Measurements from ENCODE around the gene TRPM6.
"Not testable (repeated sequence)": the region's sequence is repeated elsewhere in the genome, so short reads cannot be mapped to it uniquely, and the experiment has no call there.

TRPM6 gene

DNA sequence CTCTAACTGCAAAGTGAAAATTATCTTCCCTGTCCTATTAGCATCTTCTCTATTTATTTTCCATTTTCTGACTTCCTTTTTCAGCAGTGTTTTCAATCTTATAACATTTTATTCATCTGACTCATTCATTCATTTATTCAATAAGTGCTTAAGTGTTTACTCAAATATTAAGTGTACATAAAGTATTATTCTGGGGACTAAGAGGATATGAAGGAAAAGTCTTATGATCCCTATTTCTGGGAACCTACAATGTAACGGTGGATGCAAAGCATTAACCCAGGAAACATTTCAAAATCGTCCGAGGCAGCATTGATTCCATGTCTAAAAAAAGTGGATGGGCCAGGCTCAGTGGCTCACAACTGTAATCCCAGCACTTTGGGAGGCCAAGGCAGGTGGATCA is 19.4 kb upstream of the TRPM6 start:
- TF ChIP-seq, protein P1, sequence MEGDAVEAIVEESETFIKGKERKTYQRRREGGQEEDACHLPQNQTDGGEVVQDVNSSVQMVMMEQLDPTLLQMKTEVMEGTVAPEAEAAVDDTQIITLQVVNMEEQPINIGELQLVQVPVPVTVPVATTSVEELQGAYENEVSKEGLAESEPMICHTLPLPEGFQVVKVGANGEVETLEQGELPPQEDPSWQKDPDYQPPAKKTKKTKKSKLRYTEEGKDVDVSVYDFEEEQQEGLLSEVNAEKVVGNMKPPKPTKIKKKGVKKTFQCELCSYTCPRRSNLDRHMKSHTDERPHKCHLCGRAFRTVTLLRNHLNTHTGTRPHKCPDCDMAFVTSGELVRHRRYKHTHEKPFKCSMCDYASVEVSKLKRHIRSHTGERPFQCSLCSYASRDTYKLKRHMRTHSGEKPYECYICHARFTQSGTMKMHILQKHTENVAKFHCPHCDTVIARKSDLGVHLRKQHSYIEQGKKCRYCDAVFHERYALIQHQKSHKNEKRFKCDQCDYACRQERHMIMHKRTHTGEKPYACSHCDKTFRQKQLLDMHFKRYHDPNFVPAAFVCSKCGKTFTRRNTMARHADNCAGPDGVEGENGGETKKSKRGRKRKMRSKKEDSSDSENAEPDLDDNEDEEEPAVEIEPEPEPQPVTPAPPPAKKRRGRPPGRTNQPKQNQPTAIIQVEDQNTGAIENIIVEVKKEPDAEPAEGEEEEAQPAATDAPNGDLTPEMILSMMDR (IDR thresholded peaks at IDR 0.05; ENCODE audit: low read depth, low read length) = no peak
- in situ Hi-C loops (cut with HindIII; ENCODE audit: low sequenced_read_pairs) = no loop called here
- DNase-seq (ENCODE audit: low read depth, low spot score) = no peak
- no peak overlapping the region for H3K4me3 ChIP-seq (ENCODE audit: low read depth, low read length)

DNA sequence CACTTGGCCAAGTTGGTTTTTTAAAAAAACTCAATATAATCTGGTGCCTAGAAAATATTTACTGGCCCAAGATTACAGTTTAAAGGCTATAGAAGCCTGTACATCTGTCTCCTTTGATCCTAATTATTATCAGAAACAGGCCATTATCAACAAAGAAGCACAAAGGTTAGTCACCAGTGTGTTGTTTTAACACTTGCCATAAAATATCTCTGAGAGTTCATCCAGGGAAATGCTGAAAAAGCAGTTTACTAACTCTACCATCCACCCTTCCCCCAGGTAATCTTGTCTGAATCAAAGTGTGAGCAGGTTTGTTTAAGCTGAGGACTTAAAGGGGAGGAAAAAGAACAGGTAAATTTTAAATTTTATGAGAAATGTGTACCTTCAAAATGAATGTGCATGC is 13.3 kb upstream of the TRPM6 start:
- no peak overlapping the region for H3K4me3 ChIP-seq (ENCODE audit: low read depth, low read length)
- no peak for DNase-seq (ENCODE audit: low read depth, low spot score)
- TF ChIP-seq, protein P1 (IDR thresholded peaks at IDR 0.05; ENCODE audit: low read depth, low read length) = no peak
- in situ Hi-C loops (cut with HindIII; ENCODE audit: low sequenced_read_pairs) = no loop called here

DNA sequence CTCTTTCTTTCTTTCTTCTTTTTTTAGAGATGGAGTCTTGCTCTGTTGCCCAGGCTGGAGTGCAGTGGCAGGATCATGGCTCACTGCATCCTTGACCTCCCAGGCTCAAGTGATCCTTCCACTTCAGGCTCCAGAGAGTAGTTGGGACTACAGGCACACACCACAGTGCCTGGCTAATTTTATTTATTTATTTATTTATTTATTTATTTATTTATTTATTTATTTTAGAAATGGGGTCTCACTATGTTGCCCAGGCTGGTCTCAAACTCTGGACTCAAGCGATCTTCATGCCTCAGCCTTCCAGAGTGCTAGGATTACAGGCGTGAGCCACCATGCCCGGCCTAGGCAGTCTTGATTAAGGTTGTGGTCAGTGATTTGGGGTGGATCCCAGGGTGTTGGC is 728 bp upstream of the TRPM6 start:
- H3K4me3 ChIP-seq (ENCODE audit: low read depth, low read length); in situ Hi-C loops (cut with HindIII; ENCODE audit: low sequenced_read_pairs): not testable (repeated sequence)

DNA sequence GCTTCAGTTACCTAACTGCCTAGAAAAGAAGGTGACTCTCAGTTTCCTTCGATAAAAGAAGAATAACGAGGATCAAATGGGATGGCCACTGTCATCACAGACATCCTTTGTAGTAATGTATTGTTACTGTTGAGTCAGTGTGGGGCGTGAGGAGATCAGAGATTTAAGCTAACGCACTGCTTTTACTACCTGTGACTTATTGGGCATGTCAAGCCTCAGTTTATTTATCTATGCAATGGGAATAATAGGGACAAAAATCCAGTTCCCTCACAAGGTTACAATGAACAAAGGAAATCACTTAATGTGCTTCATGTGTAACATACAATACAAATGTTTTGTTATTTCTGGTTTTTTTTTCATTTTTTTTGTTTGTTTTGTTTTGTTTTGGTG is 255 bp upstream of the TRPM6 start:
- TF ChIP-seq, protein P1 (IDR thresholded peaks at IDR 0.05; ENCODE audit: low read depth, low read length) = no peak
- in situ Hi-C loops (cut with HindIII; ENCODE audit: low sequenced_read_pairs) = no loop called here
- no peak for DNase-seq (ENCODE audit: low read depth, low spot score)
- peak overlapping the region; percentile 68 for H3K4me3 ChIP-seq (ENCODE audit: low read depth, low read length)

More for the DNA sequence above, 728 bp upstream of the TRPM6 start:
- not testable (repeated sequence) for DNase-seq (ENCODE audit: low read depth, low spot score)

DNA sequence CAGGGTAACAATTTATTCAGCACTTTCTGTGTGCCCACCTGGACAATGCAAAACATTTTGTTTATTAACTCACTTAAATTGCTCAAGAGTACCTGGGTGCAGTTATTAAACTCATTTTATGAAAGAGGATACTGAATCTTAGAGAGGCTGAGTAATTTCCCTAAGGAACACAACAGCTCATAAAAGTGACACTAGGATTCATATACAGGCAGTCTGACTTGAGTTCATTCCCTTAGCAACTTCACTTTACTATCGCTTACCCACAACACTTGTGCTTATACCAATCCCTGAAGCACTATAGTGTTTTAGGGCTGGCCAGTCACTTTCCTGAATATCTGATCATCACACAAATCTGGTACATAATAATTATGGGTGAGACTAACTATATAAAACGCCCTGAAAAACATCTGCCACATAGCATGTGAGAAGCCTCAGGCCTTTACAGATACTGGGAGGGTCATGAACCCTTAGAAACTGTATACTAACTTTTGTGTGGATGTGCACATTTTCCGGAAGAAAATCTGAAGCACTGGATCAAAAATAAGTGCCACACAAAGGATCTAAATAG is 11.3 kb downstream of the TRPM6 start:
- H3K4me3 ChIP-seq (ENCODE audit: low read depth, low read length) = no peak overlapping the region
- in situ Hi-C loops (cut with HindIII; ENCODE audit: low sequenced_read_pairs) = no loop called here
- TF ChIP-seq, protein P1 (IDR thresholded peaks at IDR 0.05; ENCODE audit: low read depth, low read length) = no peak
- DNase-seq (ENCODE audit: low read depth, low spot score) = no peak

DNA sequence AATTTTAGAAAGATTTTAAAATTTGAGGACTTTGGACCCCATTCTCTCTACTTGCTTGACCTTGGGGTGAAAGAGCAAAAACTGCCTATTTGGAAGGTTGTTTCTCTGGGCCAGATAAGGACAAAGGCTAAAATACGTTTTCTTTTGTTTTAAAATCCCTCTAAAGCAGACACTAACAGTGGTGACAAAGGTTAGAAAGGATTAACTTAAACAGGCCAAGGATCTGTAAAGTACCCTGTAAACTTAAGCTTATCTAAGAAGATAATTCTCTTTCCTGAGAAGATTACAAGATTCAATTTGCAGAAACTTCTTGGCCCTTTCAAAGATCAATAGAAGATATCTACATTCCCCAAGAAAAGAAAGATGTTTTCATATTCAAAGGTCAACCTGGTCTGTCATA is 12.1 kb downstream of the TRPM6 start:
- in situ Hi-C loops (cut with HindIII; ENCODE audit: low sequenced_read_pairs) = no loop called here
- H3K4me3 ChIP-seq (ENCODE audit: low read depth, low read length) = no peak overlapping the region
- TF ChIP-seq, protein P1 (IDR thresholded peaks at IDR 0.05; ENCODE audit: low read depth, low read length) = no peak
- DNase-seq (ENCODE audit: low read depth, low spot score) = no peak

DNA sequence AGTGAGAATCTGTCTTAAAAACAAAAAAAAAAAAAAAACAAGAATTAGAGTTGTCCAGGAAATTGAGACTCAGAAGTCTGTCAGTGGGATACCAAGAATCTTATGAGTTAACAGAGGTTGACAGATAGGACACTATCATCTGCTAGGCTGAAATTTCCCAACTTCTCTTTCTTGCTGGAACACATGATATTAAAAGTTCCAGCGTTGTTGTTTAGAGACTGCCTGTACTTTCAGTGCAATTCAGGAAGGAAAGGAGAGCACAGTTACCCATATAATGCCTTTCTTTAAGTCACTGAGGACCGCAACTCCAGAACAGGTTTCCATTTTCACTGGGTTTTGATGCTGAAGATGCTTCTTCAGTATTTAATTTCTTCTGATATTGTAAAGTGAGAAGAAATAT is 13.5 kb downstream of the TRPM6 start:
- no peak overlapping the region for H3K4me3 ChIP-seq (ENCODE audit: low read depth, low read length)
- no peak for DNase-seq (ENCODE audit: low read depth, low spot score)
- TF ChIP-seq, protein P1 (IDR thresholded peaks at IDR 0.05; ENCODE audit: low read depth, low read length) = no peak
- in situ Hi-C loops (cut with HindIII; ENCODE audit: low sequenced_read_pairs) = no loop called here
